GM12875 (cell line): ENCODE measurements around the gene OPN4.
A peak's percentile ranks its signal among the peaks of the same experiment; 100 is the strongest.

ENCODE experiments used
- H3K4me3 ChIP-seq: one replicate; pipeline ENCODE4 v1.5.1; 2011; ENCODE audit warnings: low read depth, low read length, control low read depth
- TF ChIP-seq, protein P1 (sequence below): IDR thresholded peaks from 2 replicates; pipeline ENCODE4 v1.5.1; 2011; ENCODE audit warnings: low read depth, mild to moderate bottlenecking, control low read depth, inconsistent platforms, low read length, moderate library complexity, borderline replicate concordance; ENCODE audit not compliant: insufficient read depth

The OPN4 gene

DNA sequence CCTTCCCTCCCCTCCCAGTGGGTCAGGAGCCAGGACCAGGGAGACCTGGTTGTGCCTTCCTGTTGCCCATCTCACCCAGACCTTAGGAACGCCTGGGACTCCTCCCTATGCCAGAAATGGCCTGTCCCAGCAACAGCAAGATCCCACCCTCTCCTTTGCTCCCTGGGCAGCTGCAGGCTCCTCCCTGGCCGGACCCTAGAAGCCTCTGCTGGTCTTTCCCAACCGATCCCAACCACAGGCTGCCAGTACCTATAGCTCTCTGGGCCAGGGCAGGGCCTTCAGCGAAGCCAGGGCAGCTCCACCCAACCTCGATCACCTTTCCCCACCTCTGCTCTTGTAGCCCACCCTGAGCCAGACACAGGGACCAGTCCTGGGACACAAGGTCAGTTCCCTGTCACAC lies 35.9 kb downstream of the OPN4 start:
- TF ChIP-seq, protein P1, sequence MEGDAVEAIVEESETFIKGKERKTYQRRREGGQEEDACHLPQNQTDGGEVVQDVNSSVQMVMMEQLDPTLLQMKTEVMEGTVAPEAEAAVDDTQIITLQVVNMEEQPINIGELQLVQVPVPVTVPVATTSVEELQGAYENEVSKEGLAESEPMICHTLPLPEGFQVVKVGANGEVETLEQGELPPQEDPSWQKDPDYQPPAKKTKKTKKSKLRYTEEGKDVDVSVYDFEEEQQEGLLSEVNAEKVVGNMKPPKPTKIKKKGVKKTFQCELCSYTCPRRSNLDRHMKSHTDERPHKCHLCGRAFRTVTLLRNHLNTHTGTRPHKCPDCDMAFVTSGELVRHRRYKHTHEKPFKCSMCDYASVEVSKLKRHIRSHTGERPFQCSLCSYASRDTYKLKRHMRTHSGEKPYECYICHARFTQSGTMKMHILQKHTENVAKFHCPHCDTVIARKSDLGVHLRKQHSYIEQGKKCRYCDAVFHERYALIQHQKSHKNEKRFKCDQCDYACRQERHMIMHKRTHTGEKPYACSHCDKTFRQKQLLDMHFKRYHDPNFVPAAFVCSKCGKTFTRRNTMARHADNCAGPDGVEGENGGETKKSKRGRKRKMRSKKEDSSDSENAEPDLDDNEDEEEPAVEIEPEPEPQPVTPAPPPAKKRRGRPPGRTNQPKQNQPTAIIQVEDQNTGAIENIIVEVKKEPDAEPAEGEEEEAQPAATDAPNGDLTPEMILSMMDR, result no peak
- no peak overlapping the region for H3K4me3 ChIP-seq

DNA sequence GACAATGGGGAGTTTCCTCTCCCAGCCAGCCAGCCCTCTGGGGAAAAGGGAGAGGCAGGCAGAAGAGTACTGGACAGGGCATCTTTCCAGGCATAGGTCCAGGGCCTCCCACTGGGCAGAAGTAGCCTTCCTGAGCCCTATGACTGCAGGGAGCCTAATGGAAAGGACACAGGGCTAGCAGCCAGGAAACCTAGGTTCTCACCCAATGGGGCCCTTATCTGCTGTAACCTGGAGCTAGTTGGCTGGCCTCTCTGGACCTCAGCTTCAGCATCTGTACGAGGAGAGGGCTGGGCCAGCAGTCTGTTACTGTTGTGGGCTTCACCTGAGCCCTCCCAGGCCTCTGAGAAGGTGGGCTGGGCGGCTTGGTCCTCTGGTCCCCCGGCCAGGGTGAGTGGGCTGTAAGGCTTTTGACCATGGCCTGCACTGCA lies 36.3 kb downstream of the OPN4 start:
- TF ChIP-seq, protein P1, result no peak
- H3K4me3 ChIP-seq, result no peak overlapping the region

DNA sequence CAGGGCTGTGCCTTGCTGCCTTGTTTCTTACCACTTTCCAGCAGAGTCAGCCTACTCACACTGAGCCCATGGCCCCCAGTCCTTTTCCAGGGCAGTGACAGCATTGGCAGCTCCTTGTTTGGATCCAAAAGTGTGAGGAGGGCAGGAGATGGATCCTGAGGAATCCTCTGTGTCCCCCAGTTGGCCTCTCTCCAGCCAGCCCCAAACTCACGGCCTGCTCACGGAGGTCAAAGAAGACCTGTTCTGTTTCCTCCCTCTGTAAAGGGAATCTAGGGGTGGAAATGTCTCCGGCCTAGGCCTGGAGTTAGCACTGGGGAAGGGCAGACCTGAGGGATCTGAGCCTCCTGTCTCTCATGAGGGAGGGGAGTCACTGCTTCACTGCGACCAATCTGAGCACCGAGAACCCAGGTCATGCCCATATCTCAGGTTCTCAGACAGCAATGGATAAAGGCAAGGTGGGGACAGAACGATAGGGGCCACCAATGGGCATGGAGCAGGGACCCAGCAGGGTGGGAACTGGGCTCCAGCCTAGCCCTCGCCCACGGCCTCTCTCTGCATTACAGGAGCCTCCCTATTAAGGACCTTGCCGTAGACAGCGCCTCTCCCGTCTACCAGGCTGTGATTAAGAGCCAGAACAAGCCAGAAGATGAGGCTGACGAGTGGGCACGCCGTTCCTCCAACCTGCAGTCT lies 37.1 kb downstream of the OPN4 start:
- TF ChIP-seq, protein P1, result no peak
- H3K4me3 ChIP-seq, result no peak overlapping the region

DNA sequence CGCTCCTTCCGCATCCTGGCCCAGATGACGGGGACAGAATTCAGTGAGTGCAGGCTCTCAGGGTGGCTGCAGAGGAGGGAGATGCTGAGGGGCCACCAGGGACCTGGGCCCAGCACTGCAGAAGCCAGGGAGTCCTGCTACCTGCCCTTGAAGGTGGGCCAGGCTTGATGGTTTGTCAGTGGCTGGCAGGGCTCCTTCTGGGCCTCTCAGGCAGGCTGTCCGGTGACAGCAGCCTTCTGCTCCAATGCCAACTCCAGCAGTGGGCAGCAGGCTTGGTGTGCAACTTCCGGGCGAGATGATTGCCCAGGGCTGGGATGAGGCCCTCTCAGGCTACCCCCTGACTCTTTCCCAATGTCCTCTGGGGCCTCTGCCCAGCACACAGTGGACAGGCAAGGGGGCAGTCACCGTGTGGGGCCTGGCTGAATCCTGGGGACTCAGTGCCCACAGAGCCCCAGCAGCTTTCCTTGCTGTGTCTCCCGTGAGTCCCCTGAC lies 37.7 kb downstream of the OPN4 start:
- TF ChIP-seq, protein P1, result no peak
- H3K4me3 ChIP-seq, result no peak overlapping the region

DNA sequence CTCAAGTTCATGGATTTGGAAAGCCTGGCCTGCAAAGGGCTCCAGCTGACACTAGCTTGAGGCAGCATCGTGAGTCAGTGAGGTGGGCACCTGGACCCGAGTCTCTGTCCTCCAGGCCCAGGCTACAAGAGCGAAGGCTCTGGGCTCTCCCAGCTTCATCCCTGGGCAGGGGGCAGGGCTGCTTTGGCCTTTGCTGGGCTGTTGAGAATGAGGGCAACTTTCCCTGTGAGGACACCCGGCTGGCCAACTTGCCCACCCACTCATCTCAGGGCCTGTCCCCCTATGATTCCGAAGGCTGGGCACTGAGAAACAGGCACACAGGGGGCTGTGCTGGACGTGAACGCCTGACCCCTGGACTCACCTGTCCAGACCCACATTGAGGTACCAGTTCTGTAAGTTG lies 38.3 kb downstream of the OPN4 start:
- no peak overlapping the region for H3K4me3 ChIP-seq
- TF ChIP-seq, protein P1, result no peak

DNA sequence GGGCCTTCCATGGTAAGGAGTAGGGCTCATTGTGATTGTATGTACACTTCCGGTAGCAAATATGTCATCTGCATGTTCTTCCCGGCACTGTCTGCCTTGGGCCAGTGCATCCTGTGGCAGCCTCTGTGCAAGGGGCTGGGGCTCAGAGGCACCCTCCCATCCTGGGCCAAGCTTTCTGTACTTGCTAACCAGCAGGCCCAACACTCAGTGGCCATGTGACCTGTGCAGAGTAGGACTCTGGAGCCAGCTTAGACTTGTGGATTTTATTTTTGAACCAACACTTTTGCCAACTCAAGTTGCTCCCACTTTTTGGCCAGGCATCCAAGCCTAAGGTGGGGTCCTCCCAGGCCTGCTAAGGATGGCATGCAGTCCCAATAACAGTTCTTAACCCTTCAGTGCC lies 38.9 kb downstream of the OPN4 start:
- H3K4me3 ChIP-seq, result no peak overlapping the region
- TF ChIP-seq, protein P1, result no peak

DNA sequence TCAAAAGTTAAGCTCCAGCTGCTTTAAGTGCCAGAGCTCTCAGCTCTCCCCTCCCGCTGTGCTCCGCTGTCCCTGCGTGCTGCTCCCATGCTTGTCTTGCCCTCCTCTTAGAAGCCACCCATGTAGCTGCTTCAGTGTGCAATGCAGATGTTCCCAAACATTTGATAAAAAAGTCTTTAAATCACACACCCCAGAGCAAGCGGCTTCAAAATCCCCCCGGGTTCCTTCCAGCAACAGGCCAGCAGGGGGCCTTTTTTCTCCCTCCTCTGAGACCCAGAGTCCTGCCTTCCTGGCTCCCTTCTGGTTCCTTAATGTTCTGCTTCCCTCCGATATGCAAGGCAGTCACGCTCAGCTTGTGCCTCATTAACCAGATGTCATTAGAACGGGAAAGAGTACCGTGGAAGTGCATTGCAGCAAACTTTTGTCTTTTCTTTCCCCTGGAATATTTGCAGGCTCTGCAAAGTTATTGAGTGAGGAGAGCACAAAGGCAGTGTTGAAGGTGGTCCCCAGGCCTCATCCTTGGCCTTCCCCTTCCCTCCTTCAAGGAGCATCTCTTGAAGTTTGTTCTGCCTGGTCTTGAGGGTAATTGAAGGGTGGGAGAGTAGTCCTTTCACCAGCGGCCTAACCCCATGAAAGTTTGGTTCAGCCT lies 39.5 kb downstream of the OPN4 start:
- no peak overlapping the region for H3K4me3 ChIP-seq
- TF ChIP-seq, protein P1, result peak; percentile 72
